ENCODE measurements around the gene FRAT1. TPM values are rescaled to one million over a fixed set of nuclear protein-coding genes. Genes with fewer than 3 reads are reported as not detected.
"Not testable (repeated sequence)": the region's sequence is repeated elsewhere in the genome, so short reads cannot be mapped to it uniquely, and the experiment has no call there.

Gene FRAT1
- total and polyA plus RNA-seq, 2 of the 4 experiments (the other 2 are of a cell fraction), result 0.54 to 0.89 TPM

- H3K23ac ChIP-seq (ENCODE audit: low read depth, low read length); POLR2A ChIA-PET (ENCODE audit: unreplicated experiment); H3K27me3 ChIP-seq (ENCODE audit: control insufficient read depth, insufficient read depth, low read length); H4K20me1 ChIP-seq (ENCODE audit: insufficient read depth, low read length); H3K36me3 ChIP-seq (ENCODE audit: control insufficient read depth, insufficient read depth, low read length); H2BK5ac ChIP-seq (ENCODE audit: low read depth, low read length, poor library complexity, severe bottlenecking); in situ Hi-C loops (cut with MboI; ENCODE audit: low sequenced_read_pairs); BruUV-seq (replicated peaks); H3K9me3 ChIP-seq (ENCODE audit: control insufficient read depth, insufficient read depth, low read length); DNase-seq; H4K5ac ChIP-seq (ENCODE audit: low read depth, low read length); H2BK120ac ChIP-seq (ENCODE audit: low read depth, low read length); H3K18ac ChIP-seq (ENCODE audit: low read depth, low read length); dilution Hi-C loops (cut with HindIII; ENCODE audit: low sequenced_read_pairs, unreplicated experiment); H3K14ac ChIP-seq (replicated peaks; ENCODE audit: low read depth, low read length); H2AFZ ChIP-seq (replicated peaks; ENCODE audit: low read length, poor library complexity); H3K4me3 ChIP-seq (ENCODE audit: insufficient read depth, low read depth, low read length); H2BK20ac ChIP-seq (ENCODE audit: low read depth, low read length); H3K56ac ChIP-seq (ENCODE audit: extremely low read depth, insufficient read depth, low read length); H3K27ac ChIP-seq (ENCODE audit: insufficient read depth, low read length); H3K4me1 ChIP-seq (ENCODE audit: control insufficient read depth, insufficient read depth, low read length); H3K9ac ChIP-seq (ENCODE audit: low read depth, low read length); ATAC-seq (ENCODE audit: low read depth); intact Hi-C loops (cut with micrococcal nuclease); H3K9me1 ChIP-seq (ENCODE audit: insufficient read depth, low read length); H4K91ac ChIP-seq (ENCODE audit: insufficient read depth, low read depth, low read length); H4K8ac ChIP-seq (ENCODE audit: low read depth in 2 of 2, low read length in 2 of 2); H3K4me2 ChIP-seq (ENCODE audit: low read depth, low read length); H2BK15ac ChIP-seq (ENCODE audit: low read depth, low read length); H2AK5ac ChIP-seq (ENCODE audit: low read depth, low read length); H2AK9ac ChIP-seq (replicated peaks; ENCODE audit: low read depth, low read length, poor library complexity); H3K4ac ChIP-seq (ENCODE audit: low read depth, low read length): not testable (repeated sequence)
- CTCF ChIA-PET, result interaction anchor here (0.7 kb wide), 1 partner anchor 254 kb away, joined by 3 read pairs; no protein-coding TSS in a partner anchor
- 100% methylated on average over 5 of the region's 17 CpGs; no CpG with 5 or more reads in 1 of the 2 experiments for whole genome bisulfite sequencing, 2 experiments (ENCODE audit: extremely low coverage in 2 of 2, insufficient read length in 1 of 2)
- peaks cover 21 to 28% of the 10 kb centered on the region in 2 experiments for H3K79me1 ChIP-seq (ENCODE audit: low read depth in 1 of 2, low read length in 2 of 2)
Observed at GRCh38 chr10:97290576-97291356, 28.3 kb upstream of the FRAT1 start.

All from IMR-90 (cell line).